ENCODE data around the gene NPPB.

The NPPB gene

GRCh38 chr1:11836955-11837766, 21.6 kb downstream of the NPPB start:
- no peaks in the 10 kb centered on the region for H3K9me3 Mint-ChIP-seq
- no peak overlapping the region for H3K4me3 Mint-ChIP-seq
- H3K27me3 Mint-ChIP-seq (ENCODE audit: low read depth), result no peaks in the 10 kb centered on the region
- peaks cover 25% of the 10 kb centered on the region for H3K36me3 Mint-ChIP-seq (ENCODE audit: low read depth)
- no peaks in the 10 kb centered on the region for H3K4me1 Mint-ChIP-seq (ENCODE audit: low read depth)
- H3K27ac Mint-ChIP-seq, result no peak overlapping the region

GRCh38 chr1:11835441-11836225, 23.1 kb downstream of the NPPB start:
- Mint-ChIP-seq H3K36me3 (ENCODE audit: low read depth) (peaks cover 27% of the 10 kb centered on the region), H3K27ac (no peak overlapping the region), H3K9me3 (no peaks in the 10 kb centered on the region)

GRCh38 chr1:11833900-11834299, 24.8 kb downstream of the NPPB start:
- no peaks in the 10 kb centered on the region for H3K4me1 Mint-ChIP-seq (ENCODE audit: low read depth)
- H3K9me3 Mint-ChIP-seq, result no peaks in the 10 kb centered on the region
- no peak overlapping the region for H3K4me3 Mint-ChIP-seq
- H3K27me3 Mint-ChIP-seq (ENCODE audit: low read depth), result no peaks in the 10 kb centered on the region
- no peak overlapping the region for H3K27ac Mint-ChIP-seq
- H3K36me3 Mint-ChIP-seq (ENCODE audit: low read depth), result peaks cover 31% of the 10 kb centered on the region

More at GRCh38 chr1:11835441-11836225, 23.1 kb downstream of the NPPB start:
- Mint-ChIP-seq H3K4me1 (ENCODE audit: low read depth) (no peaks in the 10 kb centered on the region), H3K27me3 (ENCODE audit: low read depth) (no peaks in the 10 kb centered on the region), H3K4me3 (no peak overlapping the region)

GRCh38 chr1:11833497-11833896, 25.2 kb downstream of the NPPB start:
- Mint-ChIP-seq H3K36me3 (ENCODE audit: low read depth) (peaks cover 31% of the 10 kb centered on the region), H3K27me3 (ENCODE audit: low read depth) (no peaks in the 10 kb centered on the region), H3K4me3 (no peak overlapping the region), H3K4me1 (ENCODE audit: low read depth) (no peaks in the 10 kb centered on the region), H3K9me3 (no peaks in the 10 kb centered on the region), H3K27ac (no peak overlapping the region)

GRCh38 chr1:11831945-11832725, 26.6 kb downstream of the NPPB start:
- Mint-ChIP-seq H3K36me3 (ENCODE audit: low read depth) (peaks cover 35% of the 10 kb centered on the region), H3K4me3 (no peak overlapping the region), H3K4me1 (ENCODE audit: low read depth) (no peaks in the 10 kb centered on the region), H3K27ac (no peak overlapping the region), H3K9me3 (no peaks in the 10 kb centered on the region), H3K27me3 (ENCODE audit: low read depth) (no peaks in the 10 kb centered on the region)

- no peaks in the 10 kb centered on the region for H3K27me3 Mint-ChIP-seq (ENCODE audit: low read depth)
- H3K4me3 Mint-ChIP-seq, result no peak overlapping the region
- no peaks in the 10 kb centered on the region for H3K4me1 Mint-ChIP-seq (ENCODE audit: low read depth)
- H3K36me3 Mint-ChIP-seq (ENCODE audit: low read depth), result peaks cover 26% of the 10 kb centered on the region
- no peaks in the 10 kb centered on the region for H3K9me3 Mint-ChIP-seq
- H3K27ac Mint-ChIP-seq, result no peak overlapping the region
Observed at GRCh38 chr1:11828511-11828910, 30.2 kb downstream of the NPPB start.

GRCh38 chr1:11826946-11827345, 31.8 kb downstream of the NPPB start:
- no peak overlapping the region for H3K4me3 Mint-ChIP-seq
- peaks cover 22% of the 10 kb centered on the region for H3K36me3 Mint-ChIP-seq (ENCODE audit: low read depth)
- no peaks in the 10 kb centered on the region for H3K27me3 Mint-ChIP-seq (ENCODE audit: low read depth)
- no peaks in the 10 kb centered on the region for H3K4me1 Mint-ChIP-seq (ENCODE audit: low read depth)
- no peaks in the 10 kb centered on the region for H3K9me3 Mint-ChIP-seq
- H3K27ac Mint-ChIP-seq, result no peak overlapping the region

GRCh38 chr1:11825131-11825530, 33.6 kb downstream of the NPPB start:
- H3K27me3 Mint-ChIP-seq (ENCODE audit: low read depth), result no peaks in the 10 kb centered on the region
- H3K4me3 Mint-ChIP-seq, result no peak overlapping the region
- H3K27ac Mint-ChIP-seq, result no peak overlapping the region
- H3K4me1 Mint-ChIP-seq (ENCODE audit: low read depth), result no peaks in the 10 kb centered on the region
- peaks cover 17% of the 10 kb centered on the region for H3K36me3 Mint-ChIP-seq (ENCODE audit: low read depth)
- H3K9me3 Mint-ChIP-seq, result no peaks in the 10 kb centered on the region

- H3K9me3 Mint-ChIP-seq, result no peaks in the 10 kb centered on the region
- no peak overlapping the region for H3K4me3 Mint-ChIP-seq
- H3K27me3 Mint-ChIP-seq (ENCODE audit: low read depth), result no peaks in the 10 kb centered on the region
- no peak overlapping the region for H3K27ac Mint-ChIP-seq
- H3K4me1 Mint-ChIP-seq (ENCODE audit: low read depth), result no peaks in the 10 kb centered on the region
- peaks cover 17% of the 10 kb centered on the region for H3K36me3 Mint-ChIP-seq (ENCODE audit: low read depth)
Observed at GRCh38 chr1:11823366-11824137, 35.2 kb downstream of the NPPB start.

GRCh38 chr1:11822091-11822490, 36.7 kb downstream of the NPPB start:
- Mint-ChIP-seq H3K4me3 (no peak overlapping the region), H3K36me3 (ENCODE audit: low read depth) (peaks cover 14% of the 10 kb centered on the region), H3K27me3 (ENCODE audit: low read depth) (no peaks in the 10 kb centered on the region), H3K27ac (no peak overlapping the region), H3K4me1 (ENCODE audit: low read depth) (no peaks in the 10 kb centered on the region), H3K9me3 (no peaks in the 10 kb centered on the region)

GRCh38 chr1:11817192-11817591, 41.6 kb downstream of the NPPB start:
- Mint-ChIP-seq H3K4me3 (no peak overlapping the region), H3K36me3 (ENCODE audit: low read depth) (peaks cover 27% of the 10 kb centered on the region), H3K27me3 (ENCODE audit: low read depth) (no peaks in the 10 kb centered on the region)

GRCh38 chr1:11813021-11813420, 45.7 kb downstream of the NPPB start:
- Mint-ChIP-seq H3K4me1 (ENCODE audit: low read depth) (peaks cover 11% of the 10 kb centered on the region), H3K9me3 (no peaks in the 10 kb centered on the region), H3K27me3 (ENCODE audit: low read depth) (no peaks in the 10 kb centered on the region), H3K27ac (no peak overlapping the region), H3K4me3 (no peak overlapping the region), H3K36me3 (ENCODE audit: low read depth) (peaks cover 33% of the 10 kb centered on the region)

More at GRCh38 chr1:11817192-11817591, 41.6 kb downstream of the NPPB start:
- no peaks in the 10 kb centered on the region for H3K9me3 Mint-ChIP-seq
- H3K4me1 Mint-ChIP-seq (ENCODE audit: low read depth), result peaks cover 2% of the 10 kb centered on the region
- H3K27ac Mint-ChIP-seq, result no peak overlapping the region

Measured in T-helper 1 cell treated with Interleukin-12 subunit alpha and Interleukin-12 subunit beta and Interleukin-4 antibody, amounts not matched to agents 30 μg/mL and 1 μg/mL, for 36 hours (primary cell).